VCaP (cell line): ENCODE results near the gene ROMO1.

Experiments
- H3K27ac ChIP-seq: fragments of 450-650 bp; 2 replicates; pipeline ENCODE4 v1.5.1; 2017
- TF ChIP-seq, protein P1 (sequence below): fragments of 450-650 bp; conservative IDR thresholded peaks from 2 replicates; pipeline ENCODE4 v1.5.1; 2017; ENCODE audit warnings: mild to moderate bottlenecking, moderate library complexity

Gene ROMO1

DNA sequence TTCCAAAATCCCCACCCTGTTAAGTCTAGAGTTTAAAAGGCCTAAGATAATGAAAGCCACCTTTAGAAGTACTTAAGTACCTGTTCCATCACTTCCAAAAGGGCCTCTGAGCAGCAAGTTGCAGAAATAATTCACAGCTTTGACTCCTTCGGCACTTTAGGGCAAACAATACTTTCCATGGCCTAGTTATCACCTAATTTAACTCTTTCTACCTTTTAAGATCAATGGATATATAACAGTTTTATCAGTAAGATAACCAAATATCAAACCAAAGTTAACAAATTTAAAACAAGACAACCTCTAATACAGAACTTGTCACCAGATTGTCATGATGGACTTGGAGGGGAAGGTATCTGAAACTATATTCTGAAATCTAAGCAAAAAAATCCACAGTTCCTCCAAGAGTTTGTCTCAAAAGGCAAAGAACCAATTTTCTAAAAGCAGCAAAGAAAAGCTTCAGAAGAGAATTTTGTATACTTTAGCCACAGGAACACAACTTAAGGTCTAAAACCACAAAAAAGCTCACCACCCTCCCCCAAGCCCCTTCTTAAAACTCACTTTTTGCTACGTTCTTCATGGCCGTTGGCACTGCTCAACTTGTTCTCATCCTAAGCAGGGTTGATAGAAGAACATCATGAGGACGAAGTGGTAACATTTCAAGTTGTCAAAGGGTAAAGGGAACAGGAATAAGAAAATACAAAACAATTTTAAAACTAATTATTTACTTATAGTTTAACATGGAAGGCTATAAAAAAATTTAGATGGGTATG, 39.4 kb downstream of the ROMO1 start:
- no peak overlapping the region for H3K27ac ChIP-seq
- TF ChIP-seq, protein P1, sequence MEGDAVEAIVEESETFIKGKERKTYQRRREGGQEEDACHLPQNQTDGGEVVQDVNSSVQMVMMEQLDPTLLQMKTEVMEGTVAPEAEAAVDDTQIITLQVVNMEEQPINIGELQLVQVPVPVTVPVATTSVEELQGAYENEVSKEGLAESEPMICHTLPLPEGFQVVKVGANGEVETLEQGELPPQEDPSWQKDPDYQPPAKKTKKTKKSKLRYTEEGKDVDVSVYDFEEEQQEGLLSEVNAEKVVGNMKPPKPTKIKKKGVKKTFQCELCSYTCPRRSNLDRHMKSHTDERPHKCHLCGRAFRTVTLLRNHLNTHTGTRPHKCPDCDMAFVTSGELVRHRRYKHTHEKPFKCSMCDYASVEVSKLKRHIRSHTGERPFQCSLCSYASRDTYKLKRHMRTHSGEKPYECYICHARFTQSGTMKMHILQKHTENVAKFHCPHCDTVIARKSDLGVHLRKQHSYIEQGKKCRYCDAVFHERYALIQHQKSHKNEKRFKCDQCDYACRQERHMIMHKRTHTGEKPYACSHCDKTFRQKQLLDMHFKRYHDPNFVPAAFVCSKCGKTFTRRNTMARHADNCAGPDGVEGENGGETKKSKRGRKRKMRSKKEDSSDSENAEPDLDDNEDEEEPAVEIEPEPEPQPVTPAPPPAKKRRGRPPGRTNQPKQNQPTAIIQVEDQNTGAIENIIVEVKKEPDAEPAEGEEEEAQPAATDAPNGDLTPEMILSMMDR = no peak

DNA sequence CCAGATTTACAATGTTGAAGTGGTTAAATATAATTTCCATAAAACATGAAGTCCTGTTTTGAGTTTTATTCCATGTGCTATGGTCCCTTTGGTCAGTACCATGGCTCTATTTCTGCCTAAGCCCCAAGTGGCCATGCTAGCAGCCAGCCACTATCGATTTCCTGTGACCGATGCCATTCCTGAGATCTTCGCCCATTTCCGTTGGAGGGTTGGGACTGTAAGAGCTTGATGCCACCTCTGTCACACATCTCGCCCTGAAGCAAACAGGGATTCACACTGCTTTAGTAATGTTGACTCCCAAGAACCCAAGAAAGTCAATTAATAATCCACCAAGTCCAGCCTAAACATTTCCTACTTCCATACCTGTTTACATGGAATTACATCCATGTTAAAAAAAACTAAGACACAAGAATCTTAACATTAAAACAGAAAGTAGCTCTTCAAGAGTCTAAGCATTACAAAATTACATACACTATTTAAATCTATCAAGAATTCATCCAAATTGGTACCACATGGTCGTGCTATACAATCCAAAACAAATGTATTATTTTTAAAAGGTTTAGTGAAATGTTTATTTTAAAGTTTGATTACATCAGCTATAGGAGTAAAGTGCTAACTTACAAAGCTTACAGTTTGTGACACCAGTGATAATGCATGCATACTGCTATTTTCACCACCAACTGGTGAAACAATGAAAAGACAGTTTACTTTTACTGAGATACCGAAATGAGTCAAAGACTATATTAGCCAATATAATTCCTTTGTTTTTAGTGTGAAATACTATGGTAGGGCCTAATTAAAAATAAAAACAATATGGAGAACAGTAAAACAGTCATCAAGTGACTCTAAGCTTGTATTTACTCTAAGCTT, 40.3 kb downstream of the ROMO1 start:
- TF ChIP-seq, protein P1 = peak; percentile 54
- peak overlapping the region; percentile 100 for H3K27ac ChIP-seq

DNA sequence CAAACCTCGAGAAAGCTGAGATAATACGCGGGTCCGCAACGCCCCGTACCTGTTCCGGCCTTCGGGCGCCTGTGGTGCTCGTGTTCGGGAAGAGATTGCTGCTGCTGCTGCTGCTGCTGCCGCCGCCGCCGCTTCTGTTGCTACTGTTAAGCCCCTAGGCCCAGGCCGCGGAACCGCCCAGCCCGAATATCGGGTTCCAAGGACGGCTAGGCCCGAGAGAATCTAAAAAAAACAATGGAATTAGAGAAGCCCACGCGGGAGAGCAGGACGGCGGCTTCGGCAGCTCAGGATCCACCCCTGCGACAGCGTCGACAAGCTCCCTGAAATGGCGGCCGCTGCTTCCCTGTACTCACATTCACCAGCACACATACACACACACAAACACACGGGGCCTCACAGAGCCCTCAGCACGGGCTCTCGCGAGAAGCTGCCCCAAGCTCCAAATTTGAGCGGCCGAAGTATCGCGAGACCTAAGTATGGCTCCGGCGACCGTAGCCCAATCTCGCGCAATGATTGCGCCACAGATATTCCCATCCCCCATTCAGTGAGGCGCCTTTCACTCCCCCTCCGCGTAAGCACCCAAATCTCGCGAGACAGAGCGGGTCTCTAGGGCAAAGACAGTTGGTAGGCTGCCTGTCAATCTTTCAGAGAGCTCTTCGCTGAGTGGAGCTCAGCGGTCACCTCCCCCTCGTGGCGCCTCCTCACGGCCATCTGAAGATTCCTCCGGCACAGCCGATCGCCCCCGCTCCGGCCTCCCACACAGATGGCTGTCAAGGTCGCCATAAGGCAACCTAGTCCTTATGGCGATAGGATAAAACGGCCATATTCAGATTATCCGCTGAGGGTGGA, 42.9 kb downstream of the ROMO1 start, which contains the start of gene RBM39:
Gene RBM39 (minus strand): TSS at position 369 of the 849 bp plus-strand sequence. CDS start 1,386 bp downstream, outside the sequence.
- peak within 1 kb of the TSS; percentile 100 for H3K27ac ChIP-seq
- TF ChIP-seq, protein P1 = peak; percentile 35

DNA sequence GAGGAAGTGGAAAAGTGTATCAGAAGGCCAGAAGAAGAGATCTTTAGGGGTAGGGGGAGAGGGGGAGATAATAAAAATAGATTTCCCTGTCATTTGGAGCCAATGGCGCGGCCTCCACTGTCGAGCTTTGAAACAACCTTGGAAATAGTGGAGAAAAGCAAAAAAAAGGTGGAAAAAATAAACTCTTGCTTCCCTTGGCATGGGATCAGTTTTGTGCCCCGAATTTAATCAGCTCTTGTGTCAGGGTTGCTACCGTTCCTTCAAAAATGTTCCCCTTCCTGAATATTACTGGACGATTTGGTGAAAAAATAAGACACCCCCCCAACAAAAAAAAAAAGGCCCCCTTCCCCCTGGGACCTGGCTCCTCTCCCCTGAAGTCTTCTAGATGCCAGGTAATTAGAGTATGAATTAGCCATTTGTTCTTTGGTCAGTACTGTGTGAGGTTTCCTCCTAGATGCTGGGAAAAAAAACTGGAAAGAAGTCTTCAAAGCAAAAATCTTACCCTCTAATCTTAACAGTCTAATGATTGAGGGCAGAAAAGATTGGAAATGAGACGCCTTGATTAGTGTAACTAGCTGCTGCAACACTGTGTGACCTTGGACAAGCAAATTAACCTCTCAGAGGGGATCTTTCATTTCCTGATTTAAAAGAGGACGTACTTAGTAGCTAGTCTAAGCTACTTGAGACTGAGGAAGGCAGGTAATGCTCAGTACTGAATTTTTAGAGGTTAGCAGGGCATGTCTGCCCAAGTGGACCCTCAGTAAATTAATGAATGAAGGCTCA, 43.7 kb downstream of the ROMO1 start:
- TF ChIP-seq, protein P1 = no peak
- H3K27ac ChIP-seq = peak overlapping the region; percentile 100

DNA sequence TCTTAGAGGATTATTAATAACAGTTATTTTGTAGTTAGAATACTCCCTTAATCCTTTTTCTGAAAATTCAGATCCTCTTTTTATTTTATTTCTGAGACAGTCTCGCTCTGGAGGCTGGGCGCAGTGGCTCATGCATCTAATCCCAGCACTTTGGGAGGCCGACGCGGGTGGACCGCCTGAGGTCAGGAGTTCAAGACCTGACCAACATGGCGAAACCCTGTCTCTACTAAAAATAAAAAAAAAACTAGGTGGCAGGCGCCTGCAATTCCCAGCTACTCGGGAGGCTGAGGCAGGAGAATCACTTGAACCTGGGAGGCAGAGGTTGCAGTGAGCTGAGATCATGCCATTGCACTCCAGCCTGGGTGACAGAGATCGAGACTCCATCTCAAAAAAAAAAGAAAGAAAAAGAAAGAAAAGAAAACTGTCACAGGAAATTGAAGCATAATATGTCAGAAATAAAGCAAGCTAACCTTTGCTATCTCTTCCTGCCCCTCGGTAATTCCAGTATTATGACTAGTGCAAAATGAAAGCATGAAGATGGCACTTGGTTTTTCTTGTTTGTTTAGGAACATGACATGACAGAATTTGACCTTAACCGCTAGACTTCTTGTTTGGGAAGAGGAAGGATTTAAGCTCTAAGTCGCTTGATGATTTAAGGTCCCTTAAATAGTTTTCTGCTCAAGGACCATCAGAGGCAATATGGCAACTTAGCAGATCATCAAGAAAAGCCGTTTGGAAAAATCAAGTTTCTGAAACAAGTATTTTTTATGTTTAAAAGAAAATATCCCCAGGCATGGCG, 44.7 kb downstream of the ROMO1 start:
- TF ChIP-seq, protein P1 = no peak
- H3K27ac ChIP-seq = peak overlapping the region; percentile 100

DNA sequence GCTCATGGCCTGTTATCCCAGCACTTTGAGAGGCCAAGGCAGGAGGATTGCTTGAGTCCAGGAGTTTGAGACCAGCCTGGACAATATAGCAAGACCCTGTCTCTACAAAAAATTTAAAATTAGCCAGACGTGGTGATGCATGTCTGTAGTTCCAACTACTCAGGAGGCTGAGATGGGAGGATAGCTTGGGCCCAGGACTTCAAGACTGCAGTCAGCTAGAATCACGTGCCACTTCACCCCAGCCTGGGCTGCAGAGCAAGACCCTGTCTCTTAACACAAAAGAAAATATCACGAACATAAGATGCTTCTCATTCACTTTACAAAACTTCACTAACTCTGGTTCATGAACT, 45.3 kb downstream of the ROMO1 start:
- peak overlapping the region; percentile 100 for H3K27ac ChIP-seq
